GM23248 (cell line): ENCODE data around the gene GALNT16. TPM values are rescaled to one million over a fixed set of nuclear protein-coding genes. Genes with fewer than 3 reads are reported as not detected.

ENCODE experiments used
- DNase-seq: peaks from one replicate; pipeline ENCODE4 v3.0.0-alpha.2; 2015
- H2AFZ ChIP-seq: fragments of 200-600 bp; sonication (generic); 2 replicates; pipeline ENCODE4 v1.6.1; 2016; ENCODE audit warnings: antibody characterized with exemption
- H3F3A ChIP-seq: fragments of 200-600 bp; sonication (generic); 2 replicates; pipeline ENCODE4 v1.6.1; 2016; ENCODE audit warnings: mild to moderate bottlenecking, antibody characterized with exemption, mixed run types; ENCODE audit not compliant: insufficient read depth
- H3K27ac ChIP-seq: fragments of 200-600 bp; sonication (generic); 2 replicates; pipeline ENCODE4 v1.5.1; 2016; ENCODE audit warnings: mild to moderate bottlenecking
- H3K27me3 ChIP-seq: fragments of 200-600 bp; sonication (generic); replicated peaks from 2 replicates; pipeline ENCODE4 v1.6.1; 2016; ENCODE audit warnings: mild to moderate bottlenecking; ENCODE audit not compliant: insufficient read depth
- H3K36me3 ChIP-seq: fragments of 200-600 bp; sonication (generic); 2 replicates; pipeline ENCODE4 v1.6.1; 2016; ENCODE audit warnings: low read depth, mild to moderate bottlenecking
- H3K4me1 ChIP-seq: fragments of 200-600 bp; sonication (generic); 2 replicates; pipeline ENCODE4 v1.6.1; 2016; ENCODE audit warnings: mild to moderate bottlenecking; ENCODE audit not compliant: insufficient read depth
- H3K4me2 ChIP-seq: fragments of 200-600 bp; sonication (generic); one replicate; pipeline ENCODE4 v1.6.1; 2016; ENCODE audit warnings: mild to moderate bottlenecking; ENCODE audit not compliant: unreplicated experiment
- H3K4me3 ChIP-seq: fragments of 200-600 bp; sonication (generic); 2 replicates; pipeline ENCODE4 v1.5.1; 2016; ENCODE audit warnings: mild to moderate bottlenecking
- H3K79me2 ChIP-seq: fragments of 200-600 bp; sonication (generic); 2 replicates; pipeline ENCODE4 v1.6.1; 2016; ENCODE audit warnings: mild to moderate bottlenecking; ENCODE audit not compliant: insufficient read depth
- H3K9ac ChIP-seq: fragments of 200-600 bp; sonication (generic); 2 replicates; pipeline ENCODE4 v1.6.1; 2016; ENCODE audit warnings: mild to moderate bottlenecking
- H3K9me2 ChIP-seq: fragments of 200-600 bp; sonication (generic); 2 replicates; pipeline ENCODE4 v1.6.1; 2016; ENCODE audit warnings: mixed run types, mild to moderate bottlenecking, moderate library complexity; ENCODE audit not compliant: insufficient read depth
- H3K9me3 ChIP-seq: fragments of 200-600 bp; sonication (generic); one replicate; pipeline ENCODE4 v1.6.1; 2017; ENCODE audit warnings: low read depth
- H4K20me1 ChIP-seq: fragments of 200-600 bp; sonication (generic); 2 replicates; pipeline ENCODE4 v1.6.0; 2016; ENCODE audit not compliant: insufficient read depth
- EZH2 ChIP-seq: fragments of 200-600 bp; sonication (generic); IDR thresholded peaks from 2 replicates; pipeline ENCODE4 v1.6.1; 2018; ENCODE audit warnings: antibody characterized with exemption, mild to moderate bottlenecking; ENCODE audit not compliant: insufficient read depth, poor library complexity, severe bottlenecking
- EZH2phosphoT487 ChIP-seq: fragments of 200-600 bp; sonication (generic); IDR thresholded peaks from 2 replicates; pipeline ENCODE4 v1.6.1; 2018; ENCODE audit warnings: antibody characterized with exemption, moderate library complexity, mild to moderate bottlenecking, low read depth; ENCODE audit not compliant: insufficient read depth
- WGBS, 2 experiments: methylation state at CpG; one replicate each; pipeline ENCODE4 v1.1.6; 2015 to 2017; ENCODE audit warnings: low lambda C conversion rate in 2 of 2, low coverage in 1 of 2; ENCODE audit errors: missing lambda C conversion rate in 2 of 2; 5-methylcytosine and 5-hydroxymethylcytosine counted together
- in situ Hi-C: fragments of 300-500 bp; cut with MboI; formaldehyde crosslinking; loops from 2 replicates; pipeline ENCODE4 v1.15.0; 2020
- polyA plus RNA-seq: library from polyadenylated mRNA; unstranded; fragments of >200 nt; fragmentation: Nextera tagmentation; extraction: Ambion mirVana; gene quantifications from 2 replicates; pipeline ENCODE4 v1.2.1, GENCODE V29; 2016
- total RNA-seq: library from RNA; depleted of rRNA; stranded (reverse); fragments of >200 nt; shearing (Covaris generic); gene quantifications from 2 replicates; pipeline ENCODE4 v1.2.3, GENCODE V29; 2014

GALNT16 gene
- total and polyA plus RNA-seq, 2 experiments from 2014 or later, result 0.59 to 1.4 TPM

DNA sequence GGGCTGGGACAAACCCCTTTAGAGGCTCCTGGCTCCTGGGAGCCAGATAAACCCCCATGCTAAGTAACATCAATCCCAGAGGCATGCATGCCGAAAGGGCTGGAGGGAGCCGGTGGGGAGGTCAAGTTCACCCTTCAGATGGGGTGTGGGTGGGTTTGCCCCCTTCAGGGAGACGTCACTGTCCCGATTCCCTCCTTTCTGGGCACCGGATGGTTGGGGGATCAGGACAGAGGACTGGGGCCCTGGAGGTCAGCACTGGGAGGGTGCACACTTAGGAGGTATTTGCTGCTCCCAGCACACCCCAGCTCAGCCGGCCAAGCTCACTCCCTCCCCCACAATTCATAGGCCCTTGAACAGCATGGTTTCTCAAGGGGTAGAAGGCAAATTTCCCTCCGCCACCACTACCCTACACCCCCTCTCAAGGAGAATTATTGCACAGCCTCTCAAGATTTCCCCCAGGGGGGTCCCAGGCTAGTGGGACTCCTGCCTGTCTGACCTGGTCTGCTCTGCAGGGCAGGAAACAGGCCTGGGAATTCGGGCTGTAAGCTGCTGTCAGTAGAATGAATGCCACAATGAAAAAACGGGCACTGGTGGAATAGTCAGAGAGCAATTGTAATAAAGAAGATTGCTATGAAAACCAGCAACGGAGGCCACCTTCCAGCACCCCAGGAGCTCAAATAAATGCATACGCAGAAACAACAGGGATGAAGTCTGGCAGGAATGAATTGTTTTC, 63.5 kb downstream of the GALNT16 start:
- Histone ChIP-seq H3F3A (no peaks in the 10 kb centered on the region), H3K79me2 (no peaks in the 10 kb centered on the region), H3K9me2 (no peaks in the 10 kb centered on the region), H3K27ac (no peak overlapping the region), H3K27me3 (no peaks in the 10 kb centered on the region), H3K4me3 (no peak overlapping the region), H3K9me3 (no peaks in the 10 kb centered on the region), H3K36me3 (no peaks in the 10 kb centered on the region), H4K20me1 (no peaks in the 10 kb centered on the region), H3K4me2 (no peak overlapping the region), H2AFZ (no peak overlapping the region), H3K9ac (no peak overlapping the region), H3K4me1 (no peaks in the 10 kb centered on the region)
- no peak for DNase-seq
- in situ Hi-C loops, result no loop called here
- TF ChIP-seq EZH2, result no peak
- TF ChIP-seq EZH2phosphoT487, result no peak
- WGBS, 2 experiments, result 73 to 75% methylated on average over 11 of the region's 11 CpGs

DNA sequence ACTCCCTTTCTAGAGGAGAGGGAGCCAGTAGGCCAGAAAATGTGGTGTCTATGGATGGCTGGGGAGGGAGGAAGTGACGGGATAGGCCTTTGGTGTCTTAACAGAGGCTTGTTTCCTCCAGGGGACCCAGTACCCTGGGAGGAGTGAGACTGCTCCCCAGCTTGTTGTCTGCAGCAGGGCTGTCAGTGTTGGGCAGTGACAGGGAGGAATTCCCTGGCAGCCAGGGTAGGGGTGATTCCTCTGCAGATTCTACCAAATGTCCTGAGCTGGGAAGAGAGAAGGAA, 64.0 kb downstream of the GALNT16 start:
- WGBS, 2 experiments, result 100% methylated on average over 1 of the region's 1 CpG
- TF ChIP-seq EZH2 (no peak), EZH2phosphoT487 (no peak)
- DNase-seq, result no peak
- no peaks in the 10 kb centered on the region for H3K9me2 ChIP-seq
- H3K9me3 ChIP-seq, result no peaks in the 10 kb centered on the region
- in situ Hi-C loops, result no loop called here
- no peaks in the 10 kb centered on the region for H3K36me3 ChIP-seq
- no peak overlapping the region for H3K4me2 ChIP-seq
- H4K20me1 ChIP-seq, result no peaks in the 10 kb centered on the region
- H2AFZ ChIP-seq, result no peak overlapping the region
- no peaks in the 10 kb centered on the region for H3F3A ChIP-seq
- no peaks in the 10 kb centered on the region for H3K27me3 ChIP-seq
- no peak overlapping the region for H3K27ac ChIP-seq
- no peaks in the 10 kb centered on the region for H3K79me2 ChIP-seq
- H3K9ac ChIP-seq, result no peak overlapping the region
- no peak overlapping the region for H3K4me3 ChIP-seq
- H3K4me1 ChIP-seq, result no peaks in the 10 kb centered on the region

DNA sequence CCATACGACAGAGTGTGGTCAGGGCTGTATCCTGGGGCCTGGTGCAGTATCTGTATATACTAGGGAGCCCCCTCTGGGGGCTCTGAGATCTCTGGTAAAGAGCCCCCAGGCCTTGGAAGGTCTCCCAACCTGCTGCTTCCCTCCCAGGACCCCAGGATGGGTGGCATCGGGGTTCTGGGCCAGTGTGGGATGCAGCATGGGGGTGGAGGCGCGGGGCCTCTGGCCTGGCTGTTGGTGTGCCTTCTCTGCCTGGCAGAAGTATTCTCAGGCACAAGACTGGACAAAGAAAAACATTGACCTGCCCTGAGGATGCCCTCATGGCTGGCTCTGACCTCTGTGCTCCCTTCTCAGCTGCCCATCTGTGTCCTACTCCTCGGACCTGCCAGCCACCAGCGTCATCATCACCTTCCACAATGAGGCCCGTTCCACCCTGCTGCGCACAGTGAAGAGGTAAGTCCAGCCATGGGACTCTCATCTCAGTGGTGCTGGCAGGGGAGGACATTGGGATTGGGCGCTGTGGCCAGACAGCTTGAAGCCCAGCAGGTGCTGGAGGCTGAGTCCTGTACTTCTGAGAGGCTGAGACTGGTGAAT, 64.5 kb downstream of the GALNT16 start:
- TF ChIP-seq EZH2phosphoT487 (no peak), EZH2 (no peak)
- in situ Hi-C loops, result no loop called here
- no peaks in the 10 kb centered on the region for H3K9me2 ChIP-seq
- no peaks in the 10 kb centered on the region for H4K20me1 ChIP-seq
- 90 to 91% methylated on average over 9 of the region's 9 CpGs for WGBS, 2 experiments
- no peak overlapping the region for H2AFZ ChIP-seq
- no peaks in the 10 kb centered on the region for H3K27me3 ChIP-seq
- H3K4me1 ChIP-seq, result no peaks in the 10 kb centered on the region
- H3K27ac ChIP-seq, result no peak overlapping the region
- no peak overlapping the region for H3K4me2 ChIP-seq
- DNase-seq, result no peak
- no peaks in the 10 kb centered on the region for H3F3A ChIP-seq
- no peak overlapping the region for H3K4me3 ChIP-seq
- no peaks in the 10 kb centered on the region for H3K79me2 ChIP-seq
- H3K9me3 ChIP-seq, result no peaks in the 10 kb centered on the region
- H3K9ac ChIP-seq, result no peak overlapping the region
- no peaks in the 10 kb centered on the region for H3K36me3 ChIP-seq

DNA sequence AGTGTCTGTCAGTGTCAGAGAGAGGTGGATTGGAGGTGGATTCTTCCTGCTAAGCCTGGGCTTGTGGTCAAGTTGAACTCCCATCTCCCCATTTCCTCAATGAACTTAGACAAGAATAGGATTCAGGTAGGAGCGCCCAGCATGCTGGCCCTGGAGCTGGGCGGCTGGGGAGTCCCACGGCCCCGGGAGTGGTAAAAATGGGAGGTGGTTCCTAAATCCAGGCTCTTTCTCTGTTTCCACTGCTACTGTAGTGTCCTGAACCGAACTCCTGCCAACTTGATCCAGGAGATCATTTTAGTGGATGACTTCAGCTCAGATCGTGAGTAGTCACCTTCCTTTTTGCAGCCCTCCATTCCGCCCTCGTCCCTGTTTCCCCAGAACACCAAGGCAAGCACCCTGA, 65.1 kb downstream of the GALNT16 start:
- WGBS, 2 experiments, result 92 to 93% methylated on average over 8 of the region's 8 CpGs
- no peak overlapping the region for H3K4me3 ChIP-seq
- H3K79me2 ChIP-seq, result no peaks in the 10 kb centered on the region
- H3F3A ChIP-seq, result no peaks in the 10 kb centered on the region
- H3K27ac ChIP-seq, result no peak overlapping the region
- no peak for DNase-seq
- H3K9ac ChIP-seq, result no peak overlapping the region
- H4K20me1 ChIP-seq, result no peaks in the 10 kb centered on the region
- H3K36me3 ChIP-seq, result no peaks in the 10 kb centered on the region
- TF ChIP-seq EZH2phosphoT487 (no peak), EZH2 (no peak)
- H2AFZ ChIP-seq, result no peak overlapping the region
- in situ Hi-C loops, result no loop called here
- H3K9me2 ChIP-seq, result no peaks in the 10 kb centered on the region
- H3K4me2 ChIP-seq, result no peak overlapping the region
- no peaks in the 10 kb centered on the region for H3K4me1 ChIP-seq
- no peaks in the 10 kb centered on the region for H3K27me3 ChIP-seq
- H3K9me3 ChIP-seq, result no peaks in the 10 kb centered on the region
